Measurements from ENCODE around the gene RNF223.
"Not testable (repeated sequence)": the region's sequence is repeated elsewhere in the genome, so short reads cannot be mapped to it uniquely, and the experiment has no call there.

RNF223 gene

DNA sequence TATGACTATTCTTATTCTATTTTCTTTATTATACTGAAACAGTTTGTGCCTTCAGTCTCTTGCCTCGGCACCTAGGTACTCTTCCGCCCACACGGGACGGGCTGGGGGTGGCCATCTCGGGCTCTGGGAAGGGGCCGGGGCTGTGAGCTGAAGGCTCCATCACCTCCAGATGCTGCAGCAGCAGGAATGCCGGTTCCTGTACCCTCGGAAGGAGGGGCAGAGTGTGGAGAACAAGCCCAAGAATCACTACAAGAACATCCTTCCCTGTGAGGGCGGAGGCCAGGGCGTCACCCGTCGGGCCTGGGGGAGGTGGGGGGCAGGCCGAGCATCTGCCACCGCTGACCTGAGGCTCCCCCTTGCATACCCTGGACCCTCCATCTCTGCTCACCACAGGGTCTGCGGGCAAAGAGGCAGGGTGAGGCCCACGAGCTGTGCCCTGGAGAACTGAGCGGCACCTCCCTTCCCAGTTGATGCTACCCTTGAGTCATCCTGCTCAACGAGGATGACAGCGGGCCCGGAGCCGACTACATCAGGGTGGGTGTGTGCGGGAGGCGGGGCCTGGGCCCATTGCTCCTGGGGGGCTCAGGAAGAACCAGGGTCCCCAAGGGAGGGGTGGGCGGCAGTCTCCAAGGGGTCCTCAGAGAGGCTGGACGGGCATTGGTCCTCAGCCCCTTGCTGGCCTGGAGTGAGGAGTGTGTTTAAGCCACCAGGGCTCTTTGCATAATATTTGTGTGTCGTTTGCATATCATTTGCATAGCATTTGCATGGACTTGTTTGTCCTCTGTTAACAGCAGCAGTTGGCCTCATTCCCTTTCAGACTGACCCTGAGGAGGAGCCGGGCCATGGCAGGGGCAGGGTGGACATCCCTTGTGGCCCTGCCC, 7.5 kb downstream of the RNF223 start:
- no peak overlapping the region for H2AFZ ChIP-seq (ENCODE audit: low read depth)
- no peak overlapping the region for H3K4me3 ChIP-seq (IDR thresholded peaks at IDR 0.05; ENCODE audit: insufficient read depth, low read depth, low read length)
- no peaks in the 10 kb centered on the region for H3K79me2 ChIP-seq (ENCODE audit: insufficient read depth, low read depth)
- no peak overlapping the region for H3K4me2 ChIP-seq
- no peak overlapping the region for H3K9ac ChIP-seq
- no peaks in the 10 kb centered on the region for H4K20me1 ChIP-seq (ENCODE audit: insufficient read depth)
- TF ChIP-seq, protein P1, sequence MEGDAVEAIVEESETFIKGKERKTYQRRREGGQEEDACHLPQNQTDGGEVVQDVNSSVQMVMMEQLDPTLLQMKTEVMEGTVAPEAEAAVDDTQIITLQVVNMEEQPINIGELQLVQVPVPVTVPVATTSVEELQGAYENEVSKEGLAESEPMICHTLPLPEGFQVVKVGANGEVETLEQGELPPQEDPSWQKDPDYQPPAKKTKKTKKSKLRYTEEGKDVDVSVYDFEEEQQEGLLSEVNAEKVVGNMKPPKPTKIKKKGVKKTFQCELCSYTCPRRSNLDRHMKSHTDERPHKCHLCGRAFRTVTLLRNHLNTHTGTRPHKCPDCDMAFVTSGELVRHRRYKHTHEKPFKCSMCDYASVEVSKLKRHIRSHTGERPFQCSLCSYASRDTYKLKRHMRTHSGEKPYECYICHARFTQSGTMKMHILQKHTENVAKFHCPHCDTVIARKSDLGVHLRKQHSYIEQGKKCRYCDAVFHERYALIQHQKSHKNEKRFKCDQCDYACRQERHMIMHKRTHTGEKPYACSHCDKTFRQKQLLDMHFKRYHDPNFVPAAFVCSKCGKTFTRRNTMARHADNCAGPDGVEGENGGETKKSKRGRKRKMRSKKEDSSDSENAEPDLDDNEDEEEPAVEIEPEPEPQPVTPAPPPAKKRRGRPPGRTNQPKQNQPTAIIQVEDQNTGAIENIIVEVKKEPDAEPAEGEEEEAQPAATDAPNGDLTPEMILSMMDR (conservative IDR thresholded peaks at IDR 0.05; ENCODE audit: low read depth, low read length), result no peak
- H3K27ac ChIP-seq, result no peak overlapping the region
- peaks cover 37% of the 10 kb centered on the region for H3K4me1 ChIP-seq (ENCODE audit: low read depth, poor library complexity, severe bottlenecking)
- H3K36me3 ChIP-seq (ENCODE audit: insufficient read depth), result no peaks in the 10 kb centered on the region
- peaks cover 69% of the 10 kb centered on the region for H3K27me3 ChIP-seq (ENCODE audit: insufficient read depth, low read depth)

DNA sequence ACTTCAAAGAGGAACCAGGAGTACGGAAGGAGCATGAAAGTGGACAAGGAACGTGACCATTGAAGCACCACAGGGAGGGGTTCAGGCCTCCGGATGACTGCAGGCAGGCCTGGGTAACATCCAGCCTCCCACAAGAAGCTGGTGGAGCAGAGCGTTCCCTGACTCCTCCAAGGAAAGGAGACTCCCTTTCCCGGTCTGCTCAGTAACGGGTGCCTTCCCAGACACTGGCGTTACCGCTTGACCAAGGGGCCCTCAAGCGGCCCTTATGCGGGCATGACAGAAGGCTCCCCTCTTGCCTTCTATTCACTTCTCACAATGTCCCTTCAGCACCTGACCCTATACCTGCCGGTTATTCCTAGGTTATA, 8.2 kb downstream of the RNF223 start:
- H3K27ac ChIP-seq; H4K20me1 ChIP-seq (ENCODE audit: insufficient read depth); H3K9ac ChIP-seq; H3K4me3 ChIP-seq (IDR thresholded peaks at IDR 0.05; ENCODE audit: insufficient read depth, low read depth, low read length); H2AFZ ChIP-seq (ENCODE audit: low read depth); H3K36me3 ChIP-seq (ENCODE audit: insufficient read depth); H3K4me2 ChIP-seq; H3K79me2 ChIP-seq (ENCODE audit: insufficient read depth, low read depth): not testable (repeated sequence)
- peaks cover 70% of the 10 kb centered on the region for H3K27me3 ChIP-seq (ENCODE audit: insufficient read depth, low read depth)
- H3K4me1 ChIP-seq (ENCODE audit: low read depth, poor library complexity, severe bottlenecking), result peaks cover 40% of the 10 kb centered on the region

DNA sequence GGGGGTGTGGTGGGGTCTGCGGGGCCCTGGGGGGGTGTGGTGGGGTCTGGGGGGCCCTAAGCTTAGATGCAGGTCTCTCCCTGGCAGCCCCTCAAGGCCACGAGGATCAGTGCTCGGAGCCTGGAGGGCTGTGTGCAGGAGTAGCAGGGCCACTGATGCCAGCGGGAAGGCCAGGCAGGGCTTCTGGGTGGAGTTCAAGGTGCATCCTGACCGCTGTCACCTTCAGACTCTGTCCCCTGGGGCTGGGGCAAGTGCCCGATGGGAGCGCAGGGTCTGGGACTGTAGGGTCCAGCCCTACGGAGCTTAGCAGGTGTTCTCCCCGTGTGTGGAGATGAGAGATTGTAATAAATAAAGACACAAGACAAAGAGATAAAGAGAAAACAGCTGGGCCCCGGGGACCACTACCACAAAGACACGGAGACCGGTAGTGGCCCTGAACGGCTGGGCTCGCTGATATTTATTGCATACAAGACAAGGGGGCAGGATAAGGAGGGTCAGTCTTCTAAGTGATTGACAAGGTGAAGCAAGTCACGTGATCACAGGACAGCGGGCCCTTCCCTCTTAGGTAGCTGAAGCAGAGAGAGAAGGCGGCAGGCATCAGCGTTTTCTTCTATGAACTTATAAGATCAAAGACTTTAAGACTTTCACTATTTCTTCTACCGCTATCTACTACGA, 8.7 kb downstream of the RNF223 start:
- Histone ChIP-seq H3K4me3 (IDR thresholded peaks at IDR 0.05; ENCODE audit: insufficient read depth, low read depth, low read length) (no peak overlapping the region), H2AFZ (ENCODE audit: low read depth) (no peak overlapping the region), H3K4me2 (no peak overlapping the region), H4K20me1 (ENCODE audit: insufficient read depth) (no peaks in the 10 kb centered on the region), H3K79me2 (ENCODE audit: insufficient read depth, low read depth) (no peaks in the 10 kb centered on the region), H3K9ac (no peak overlapping the region), H3K27me3 (ENCODE audit: insufficient read depth, low read depth) (peaks cover 70% of the 10 kb centered on the region), H3K27ac (no peak overlapping the region), H3K36me3 (ENCODE audit: insufficient read depth) (no peaks in the 10 kb centered on the region), H3K4me1 (ENCODE audit: low read depth, poor library complexity, severe bottlenecking) (peaks cover 40% of the 10 kb centered on the region)
- TF ChIP-seq, protein P1 (conservative IDR thresholded peaks at IDR 0.05; ENCODE audit: low read depth, low read length), result no peak

DNA sequence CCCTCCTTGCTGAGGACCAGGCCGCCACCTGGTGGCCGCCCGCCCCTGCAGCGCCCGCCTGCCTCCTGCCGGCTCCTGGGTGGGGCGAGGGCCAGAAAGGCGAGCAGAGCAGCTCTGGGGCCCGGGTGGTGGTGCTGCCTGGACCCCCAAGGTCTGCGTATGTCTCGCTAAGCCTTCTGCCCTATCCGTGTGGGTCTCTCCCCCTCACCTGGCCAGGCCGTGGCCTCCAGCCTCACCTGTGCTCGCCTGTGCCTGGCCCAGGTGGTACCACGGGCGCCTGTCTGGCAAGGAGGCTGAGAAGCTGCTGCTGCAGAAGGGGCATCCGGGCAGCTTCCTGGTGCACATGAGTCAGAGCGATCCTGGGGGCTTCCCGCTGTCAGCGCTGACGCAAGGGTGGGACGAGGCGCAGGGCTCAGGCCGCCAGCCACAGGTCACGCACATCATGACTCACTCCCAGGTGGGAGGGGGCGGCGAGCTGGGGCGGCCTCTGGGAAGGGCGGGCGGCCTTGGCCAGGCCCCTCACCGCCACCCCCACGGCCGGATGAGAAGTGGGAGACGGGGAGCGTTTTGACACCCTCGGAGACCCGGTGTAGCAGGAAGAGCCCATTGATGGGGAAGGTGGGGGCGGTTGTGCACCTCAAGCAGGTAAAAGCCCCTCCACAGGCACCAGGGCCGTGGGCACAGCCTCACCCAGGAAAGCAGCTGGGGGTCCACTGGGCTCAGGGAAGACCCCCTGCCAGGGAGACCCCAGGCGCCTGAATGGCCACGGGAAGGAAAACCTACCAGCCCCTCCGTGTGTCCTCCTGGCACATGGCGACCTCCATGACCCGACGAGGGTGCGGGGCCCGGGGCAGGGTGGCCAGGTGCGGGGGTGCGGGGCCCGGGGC, 9.9 kb downstream of the RNF223 start:
- Histone ChIP-seq H3K27me3 (ENCODE audit: insufficient read depth, low read depth) (peaks cover 75% of the 10 kb centered on the region), H4K20me1 (ENCODE audit: insufficient read depth) (no peaks in the 10 kb centered on the region), H3K36me3 (ENCODE audit: insufficient read depth) (no peaks in the 10 kb centered on the region), H3K4me1 (ENCODE audit: low read depth, poor library complexity, severe bottlenecking) (peaks cover 40% of the 10 kb centered on the region), H3K4me3 (IDR thresholded peaks at IDR 0.05; ENCODE audit: insufficient read depth, low read depth, low read length) (no peak overlapping the region), H3K4me2 (peak overlapping the region; percentile 70; the same call in 1 of the 2 replicates), H3K79me2 (ENCODE audit: insufficient read depth, low read depth) (no peaks in the 10 kb centered on the region), H3K27ac (no peak overlapping the region), H2AFZ (ENCODE audit: low read depth) (peak overlapping the region; percentile 34; the same call in 1 of the 2 replicates), H3K9ac (no peak overlapping the region)
- TF ChIP-seq, protein P1 (conservative IDR thresholded peaks at IDR 0.05; ENCODE audit: low read depth, low read length), result peak; percentile 87
